ENCODE measurements around the gene SMAD7.

SMAD7 gene

DNA sequence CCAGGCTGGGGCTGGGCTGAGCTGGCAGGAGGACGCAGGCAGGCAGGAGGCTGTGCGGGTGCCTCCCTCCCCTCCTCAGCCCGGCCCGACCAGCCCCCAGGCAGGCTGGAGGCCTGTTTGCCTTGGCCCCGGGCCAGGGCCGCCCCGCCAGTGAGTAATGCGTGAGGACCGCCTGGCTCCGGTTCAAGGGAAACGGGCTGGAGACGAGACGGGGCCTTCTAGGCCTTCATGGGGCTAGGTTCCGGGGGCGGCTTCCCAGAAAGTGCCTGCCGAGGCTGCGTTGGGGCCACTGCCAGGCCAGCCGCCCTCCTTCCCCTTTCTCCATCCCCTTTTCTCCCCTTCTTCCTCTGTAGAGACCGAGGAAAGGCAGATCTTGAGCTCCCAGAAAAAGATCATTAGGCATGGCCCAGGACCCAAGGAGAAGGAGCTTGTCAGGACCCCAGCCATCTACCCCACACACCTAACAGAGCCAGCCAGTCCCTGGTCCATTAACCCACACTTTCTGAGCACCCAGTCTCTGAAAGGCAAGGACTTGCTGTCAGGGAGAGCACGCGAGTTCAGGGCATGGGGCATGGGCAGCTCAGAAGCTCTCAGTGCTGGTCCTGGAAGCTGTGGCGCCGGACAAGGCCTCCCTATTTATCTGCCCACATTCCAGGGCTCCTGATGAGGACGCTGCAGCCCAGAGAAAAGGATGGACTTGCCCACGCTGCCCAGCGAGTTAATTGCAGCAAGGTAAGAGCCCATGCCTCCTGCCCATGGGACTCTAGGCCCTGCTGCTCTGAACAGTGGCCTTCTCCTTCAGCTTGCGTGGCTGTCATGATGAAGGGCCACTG, 48.5 kb downstream of the SMAD7 start:
- TF ChIP-seq CTCF (IDR thresholded peaks at IDR 0.05), result no peak
- H3K27me3 Mint-ChIP-seq (ENCODE audit: low read depth, poor library complexity), result peaks cover 18% of the 10 kb centered on the region
- no peak overlapping the region for H3K27ac Mint-ChIP-seq
- no peak for DNase-seq
- no peak overlapping the region for H3K4me3 Mint-ChIP-seq
- H3K4me1 Mint-ChIP-seq, result peaks cover 1% of the 10 kb centered on the region
- H3K9me3 Mint-ChIP-seq, result peaks cover 36% of the 10 kb centered on the region
- H3K36me3 Mint-ChIP-seq (ENCODE audit: low read depth), result peaks cover 13% of the 10 kb centered on the region

GRCh38 chr18:48901145-48902022, 49.4 kb downstream of the SMAD7 start:
- no peak for DNase-seq
- Mint-ChIP-seq H3K9me3 (peaks cover 33% of the 10 kb centered on the region), H3K27me3 (ENCODE audit: low read depth, poor library complexity) (peaks cover 18% of the 10 kb centered on the region), H3K4me3 (no peak overlapping the region), H3K36me3 (ENCODE audit: low read depth) (peaks cover 13% of the 10 kb centered on the region), H3K27ac (no peak overlapping the region), H3K4me1 (peaks cover 9% of the 10 kb centered on the region)
- no peak for TF ChIP-seq CTCF (IDR thresholded peaks at IDR 0.05)

DNA sequence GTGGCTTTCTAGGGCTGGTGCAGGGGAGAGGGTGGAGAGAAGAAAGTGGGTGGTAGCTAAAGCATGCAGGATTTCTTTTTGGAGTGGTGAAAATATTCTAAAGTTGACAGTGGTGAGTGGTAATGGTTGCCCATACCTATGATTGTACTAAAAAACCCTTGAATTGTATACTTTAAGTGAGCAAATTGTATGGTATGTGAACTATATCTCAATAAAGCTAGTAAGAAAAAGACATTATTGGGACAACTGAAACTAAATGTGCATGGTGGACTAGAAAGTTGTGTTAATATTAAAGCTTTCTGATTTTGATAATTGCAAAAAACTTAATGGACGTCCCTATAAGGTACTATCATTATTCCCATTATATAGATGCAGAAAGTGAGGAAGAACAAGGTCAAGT, 50.3 kb downstream of the SMAD7 start:
- Mint-ChIP-seq H3K9me3 (peaks cover 24% of the 10 kb centered on the region), H3K27ac (no peak overlapping the region), H3K4me3 (no peak overlapping the region), H3K27me3 (ENCODE audit: low read depth, poor library complexity) (peaks cover 18% of the 10 kb centered on the region), H3K4me1 (peaks cover 14% of the 10 kb centered on the region), H3K36me3 (ENCODE audit: low read depth) (peaks cover 13% of the 10 kb centered on the region)
- DNase-seq, result no peak
- no peak for TF ChIP-seq CTCF (IDR thresholded peaks at IDR 0.05)

DNA sequence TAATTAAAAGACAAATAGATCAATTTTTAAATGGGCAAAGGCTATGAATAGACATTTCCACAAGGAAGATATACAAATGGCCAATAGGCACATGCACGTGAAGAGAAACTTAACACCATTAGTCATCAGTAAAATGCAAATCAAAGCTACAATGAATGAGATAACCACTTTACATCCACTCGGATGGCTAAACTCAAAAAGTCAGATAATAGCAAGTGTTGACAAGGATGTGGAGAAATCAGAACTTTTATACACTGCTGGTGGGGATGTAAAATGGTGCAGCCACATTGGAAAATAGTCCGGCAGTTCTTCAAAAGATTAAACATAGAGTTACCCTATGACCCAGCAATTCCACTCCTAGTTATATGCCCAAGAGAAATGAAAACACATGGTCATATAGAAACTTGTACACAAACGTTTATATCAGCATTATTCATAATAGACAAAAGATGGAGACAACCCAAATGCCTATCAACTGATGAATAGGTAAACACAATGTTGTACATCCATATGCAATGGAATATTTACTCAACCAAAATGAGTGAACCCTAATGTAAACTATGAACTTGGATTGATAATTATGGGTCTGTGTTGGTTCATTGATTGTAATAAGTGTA, 51.1 kb downstream of the SMAD7 start:
- no peak overlapping the region for H3K4me3 Mint-ChIP-seq
- TF ChIP-seq CTCF (IDR thresholded peaks at IDR 0.05), result no peak

GRCh38 chr18:48898521-48898920, 52.2 kb downstream of the SMAD7 start:
- Mint-ChIP-seq H3K4me3 (no peak overlapping the region), H3K27ac (no peak overlapping the region), H3K9me3 (peaks cover 7% of the 10 kb centered on the region), H3K4me1 (peaks cover 24% of the 10 kb centered on the region), H3K36me3 (ENCODE audit: low read depth) (peaks cover 4% of the 10 kb centered on the region), H3K27me3 (ENCODE audit: low read depth, poor library complexity) (peaks cover 10% of the 10 kb centered on the region)
- no peak for DNase-seq
- TF ChIP-seq CTCF (IDR thresholded peaks at IDR 0.05), result no peak

More for the DNA sequence above, 51.1 kb downstream of the SMAD7 start:
- peaks cover 20% of the 10 kb centered on the region for H3K4me1 Mint-ChIP-seq
- DNase-seq, result no peak
- peaks cover 16% of the 10 kb centered on the region for H3K9me3 Mint-ChIP-seq
- H3K36me3 Mint-ChIP-seq (ENCODE audit: low read depth), result peaks cover 13% of the 10 kb centered on the region
- H3K27ac Mint-ChIP-seq, result no peak overlapping the region
- peaks cover 14% of the 10 kb centered on the region for H3K27me3 Mint-ChIP-seq (ENCODE audit: low read depth, poor library complexity)
